SH-SY5Y (cell line): ENCODE results near the gene DPP8.

ENCODE experiments used
- GATA2 ChIP-seq: IDR thresholded peaks from 2 replicates; pipeline ENCODE4 v1.6.1; 2011; ENCODE audit warnings: mild to moderate bottlenecking, low read depth, low read length
- GATA3 ChIP-seq: IDR thresholded peaks from 2 replicates; pipeline ENCODE4 v1.6.1; 2011; ENCODE audit warnings: low read depth, mild to moderate bottlenecking, low read length, moderate library complexity

DNA sequence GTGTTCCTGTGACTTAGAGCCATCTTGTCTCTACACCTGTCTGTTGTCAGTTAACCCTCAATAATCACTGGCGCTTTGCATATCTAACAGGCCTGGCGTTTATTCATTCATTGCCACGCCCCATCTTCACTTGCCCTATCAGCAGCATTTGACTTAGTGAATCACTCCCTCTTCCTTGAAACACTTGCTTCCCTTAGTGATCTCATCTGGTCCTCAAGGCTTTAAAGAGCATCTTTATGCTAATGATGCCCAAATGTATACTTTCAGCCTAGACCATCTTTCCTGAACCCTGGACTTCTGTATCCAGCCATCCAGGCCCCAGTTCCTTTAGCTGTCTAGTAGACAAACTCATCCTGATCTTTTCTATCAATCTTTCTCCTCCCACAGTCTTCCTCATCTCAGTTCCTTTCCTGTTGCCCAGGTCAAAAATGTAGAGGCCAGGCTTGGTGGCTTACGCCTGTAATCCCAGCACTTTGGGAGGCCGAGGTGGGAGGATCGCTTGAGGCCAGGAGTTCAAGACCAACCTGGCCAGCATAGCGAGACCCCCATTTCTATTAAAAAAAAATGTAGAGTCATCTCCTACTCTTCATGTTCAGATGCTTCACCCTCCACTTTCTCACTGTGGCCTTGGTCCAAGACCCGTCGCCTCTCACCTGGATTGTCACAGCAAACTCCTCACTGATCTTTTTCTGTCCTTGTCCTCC is 93.4 kb downstream of the DPP8 start:
- TF ChIP-seq GATA2 (no peak), GATA3 (no peak)
